GM13977 (cell line): ENCODE measurements around the gene ZSWIM4.
A peak's percentile ranks its signal among the peaks of the same experiment; 100 is the strongest.

Experiments
- DNase-seq: peaks from one replicate; pipeline ENCODE4 v3.0.0; 2012; ENCODE audit warnings: low spot score
- in situ Hi-C: fragments of 300-500 bp; cut with MboI; formaldehyde crosslinking; loops from one replicate; pipeline ENCODE4 v1.12.0; 2022; ENCODE audit warnings: low sequenced_read_pairs, low pct_unique_long_range_greater_than_20kb, mixed read lengths, inconsistent platforms; ENCODE audit not compliant: unreplicated experiment
- TF ChIP-seq, protein P1 (sequence below): IDR thresholded peaks from 2 replicates; pipeline ENCODE4 v1.5.1; 2012; ENCODE audit warnings: mild to moderate bottlenecking, control low read depth; ENCODE audit not compliant: insufficient read depth; ENCODE audit errors: extremely low read depth, missing control alignments

Gene ZSWIM4

DNA sequence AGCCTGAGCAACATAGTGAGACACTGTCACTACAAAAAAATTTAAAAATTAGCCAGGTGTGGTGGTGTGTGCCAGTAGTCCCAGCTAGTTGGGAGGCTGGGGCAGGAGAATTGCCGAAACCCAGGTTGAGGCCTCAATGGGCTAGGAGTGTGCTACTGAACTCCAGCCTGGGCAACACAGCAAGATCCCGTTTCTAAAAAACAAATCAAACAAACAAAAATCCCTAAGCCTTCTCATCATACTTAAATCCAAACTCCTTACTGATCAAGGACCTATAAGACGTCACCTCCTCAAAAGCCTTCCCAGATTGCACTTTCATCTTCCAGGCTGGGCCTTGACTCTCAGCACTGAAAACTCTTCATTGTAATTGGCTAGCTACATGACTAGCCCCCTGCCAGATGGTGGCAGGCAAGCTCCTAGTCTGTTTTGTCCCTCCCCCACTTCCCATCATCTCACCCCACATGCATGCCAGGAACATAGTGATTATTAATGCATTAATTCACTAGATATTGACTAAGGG is 64.2 kb downstream of the ZSWIM4 start:
- DNase-seq: no peak
- in situ Hi-C loops: loop anchor here (10.0 kb wide), 1 partner anchor 75 kb away; no protein-coding TSS in a partner anchor
- TF ChIP-seq, protein P1, sequence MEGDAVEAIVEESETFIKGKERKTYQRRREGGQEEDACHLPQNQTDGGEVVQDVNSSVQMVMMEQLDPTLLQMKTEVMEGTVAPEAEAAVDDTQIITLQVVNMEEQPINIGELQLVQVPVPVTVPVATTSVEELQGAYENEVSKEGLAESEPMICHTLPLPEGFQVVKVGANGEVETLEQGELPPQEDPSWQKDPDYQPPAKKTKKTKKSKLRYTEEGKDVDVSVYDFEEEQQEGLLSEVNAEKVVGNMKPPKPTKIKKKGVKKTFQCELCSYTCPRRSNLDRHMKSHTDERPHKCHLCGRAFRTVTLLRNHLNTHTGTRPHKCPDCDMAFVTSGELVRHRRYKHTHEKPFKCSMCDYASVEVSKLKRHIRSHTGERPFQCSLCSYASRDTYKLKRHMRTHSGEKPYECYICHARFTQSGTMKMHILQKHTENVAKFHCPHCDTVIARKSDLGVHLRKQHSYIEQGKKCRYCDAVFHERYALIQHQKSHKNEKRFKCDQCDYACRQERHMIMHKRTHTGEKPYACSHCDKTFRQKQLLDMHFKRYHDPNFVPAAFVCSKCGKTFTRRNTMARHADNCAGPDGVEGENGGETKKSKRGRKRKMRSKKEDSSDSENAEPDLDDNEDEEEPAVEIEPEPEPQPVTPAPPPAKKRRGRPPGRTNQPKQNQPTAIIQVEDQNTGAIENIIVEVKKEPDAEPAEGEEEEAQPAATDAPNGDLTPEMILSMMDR: no peak

- DNase-seq: no peak
- TF ChIP-seq, protein P1: no peak
- in situ Hi-C loops: no loop called here
Measured at GRCh38 chr19:13860679-13861391, 65.6 kb downstream of the ZSWIM4 start.

DNA sequence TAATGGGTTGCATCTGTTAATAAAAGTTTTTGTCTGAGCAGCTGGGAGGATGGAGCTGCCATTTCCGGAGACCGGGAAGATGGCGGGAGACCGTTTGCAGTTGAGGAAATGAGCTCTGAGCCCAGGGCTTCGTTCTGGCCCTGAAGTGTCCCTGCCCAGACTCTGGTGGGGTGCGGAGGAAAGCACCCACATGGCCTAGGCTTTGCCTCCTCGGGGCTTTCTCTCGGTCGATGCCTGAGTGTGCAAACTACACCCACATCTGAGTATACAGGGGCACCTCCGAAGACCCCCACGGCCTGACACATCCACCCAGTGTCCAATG is 66.1 kb downstream of the ZSWIM4 start:
- peak; percentile 67 for DNase-seq
- TF ChIP-seq, protein P1: no peak
- in situ Hi-C loops: no loop called here

DNA sequence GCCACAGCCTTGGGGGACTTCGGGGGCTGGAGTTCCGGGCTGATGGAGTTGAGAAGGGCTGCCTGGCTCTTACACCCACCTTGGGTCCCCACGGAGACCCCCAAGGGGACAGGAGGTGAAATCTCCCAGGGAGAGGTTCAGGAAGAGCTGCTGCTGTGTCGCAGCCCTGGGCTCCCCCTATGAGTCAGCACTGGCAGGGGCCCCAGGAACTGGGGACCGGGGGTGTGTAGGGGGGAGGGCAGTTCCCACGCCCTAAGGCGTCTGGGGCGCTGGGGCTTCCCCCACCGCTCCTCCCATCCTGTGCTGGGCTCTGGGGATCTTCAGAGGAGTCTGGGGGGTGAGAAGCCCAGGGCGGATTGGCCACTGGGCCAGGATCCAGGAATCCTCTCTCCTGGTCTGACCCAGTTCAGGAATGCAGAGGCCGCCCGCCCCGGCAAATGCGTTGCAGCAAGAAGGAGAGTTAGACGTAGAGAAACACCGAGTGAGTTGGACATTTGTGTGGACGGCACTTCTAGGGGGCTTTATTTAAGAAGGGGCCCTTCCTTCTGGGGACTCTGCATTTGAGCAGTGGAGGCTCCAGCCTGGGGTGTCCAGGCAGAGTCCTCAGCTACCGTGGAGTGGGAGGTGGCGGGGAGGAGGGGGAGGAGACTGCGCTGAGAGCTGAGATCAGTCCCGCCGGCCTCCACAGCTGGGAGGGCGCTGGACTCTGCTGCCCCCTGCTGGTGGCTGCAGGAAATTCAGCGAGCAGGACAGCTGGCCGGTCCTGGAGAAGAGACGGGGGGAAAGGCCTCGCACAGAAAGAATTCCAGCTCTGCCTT is 66.7 kb downstream of the ZSWIM4 start:
- peak; percentile 91 for DNase-seq
- TF ChIP-seq, protein P1: peak; percentile 99
- in situ Hi-C loops: no loop called here

DNA sequence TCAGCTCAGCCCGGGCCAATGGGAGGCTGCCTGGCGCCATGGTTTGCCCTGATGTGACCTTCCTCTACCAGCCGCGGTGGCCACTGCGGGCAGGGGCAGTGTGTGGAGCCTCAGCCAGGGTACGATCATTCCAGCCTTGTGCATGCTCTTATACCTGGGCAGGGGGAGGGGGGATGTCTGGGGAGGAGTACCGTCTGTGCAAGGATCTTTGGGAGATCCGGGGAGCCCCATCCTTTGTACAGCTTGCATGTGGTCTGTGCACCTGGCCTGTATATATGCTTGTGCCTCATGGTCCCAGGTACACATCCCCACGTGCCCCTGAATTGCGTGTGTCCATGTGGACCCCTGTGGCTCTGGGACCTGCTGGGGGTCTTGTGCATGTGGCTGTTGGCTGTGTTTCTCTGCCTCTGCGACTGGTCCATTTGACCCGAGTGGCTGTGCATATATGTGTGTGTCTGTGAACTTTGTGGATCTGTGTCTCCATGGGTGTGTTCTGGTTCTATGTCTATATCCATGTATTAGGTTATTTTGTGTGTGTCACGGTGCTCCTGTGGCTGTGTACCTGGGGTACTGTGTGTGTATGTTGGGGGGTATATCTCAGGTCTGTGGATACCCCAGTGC is 68.9 kb downstream of the ZSWIM4 start:
- in situ Hi-C loops: no loop called here
- DNase-seq: no peak

More for the DNA sequence above, 68.9 kb downstream of the ZSWIM4 start:
- TF ChIP-seq, protein P1: no peak
